ENCODE results near the gene PLEKHA6. TPM values are rescaled to one million over a fixed set of nuclear protein-coding genes. Genes with fewer than 3 reads are reported as not detected.
A peak's percentile ranks its signal among the peaks of the same experiment; 100 is the strongest.

The PLEKHA6 gene
- total and polyA plus RNA-seq, 2 of the 4 experiments (the other 2 are of a cell fraction) = 8.2 to 19.9 TPM

DNA sequence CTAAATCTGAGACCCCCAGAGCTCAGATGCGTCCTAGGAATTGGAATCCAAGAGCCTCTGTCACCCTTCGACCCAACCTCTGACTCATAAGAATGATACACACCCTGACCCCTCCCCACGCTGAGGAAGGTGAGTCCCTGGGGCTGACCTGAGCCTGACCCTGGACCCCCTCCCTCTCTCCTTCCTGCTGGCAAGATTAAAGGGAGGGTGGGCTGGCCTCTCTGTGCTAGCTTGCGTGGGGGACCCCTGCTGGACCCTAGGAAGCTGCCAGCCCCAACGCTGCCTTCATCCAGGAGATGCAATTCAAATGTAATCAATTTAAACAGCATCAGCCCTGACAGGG lies 627 bp downstream of the PLEKHA6 start:
- H3K4me2 ChIP-seq (ENCODE audit: low read depth, low read length) = peak overlapping the region; percentile 8; the same call in 1 of the 2 replicates
- no peaks in the 10 kb centered on the region for H3K27me3 ChIP-seq (ENCODE audit: control insufficient read depth, insufficient read depth, low read length)
- H2BK5ac ChIP-seq (ENCODE audit: low read depth, low read length, poor library complexity, severe bottlenecking) = no peak overlapping the region
- H4K5ac ChIP-seq (ENCODE audit: low read depth, low read length) = peak overlapping the region; percentile 43; the same call in 1 of the 2 replicates
- peak overlapping the region; percentile 36; the same call in 1 of the 3 replicates for H2BK15ac ChIP-seq (ENCODE audit: low read depth, low read length)
- in situ Hi-C loops (cut with MboI; ENCODE audit: low sequenced_read_pairs) = no loop called here
- H2AK5ac ChIP-seq (ENCODE audit: low read depth, low read length) = peak overlapping the region; percentile 57; the same call in 1 of the 2 replicates
- H4K8ac ChIP-seq (ENCODE audit: low read depth in 2 of 2, low read length in 2 of 2) = peak overlapping the region; percentile 30 to 50; a peak in 3 of 4 replicates
- no peaks in the 10 kb centered on the region for H3K9me3 ChIP-seq (ENCODE audit: control insufficient read depth, insufficient read depth, low read length)
- no peak overlapping the region for H3K23ac ChIP-seq (ENCODE audit: low read depth, low read length)
- no peaks in the 10 kb centered on the region for H3K9me1 ChIP-seq (ENCODE audit: insufficient read depth, low read length)
- H3K4ac ChIP-seq (ENCODE audit: low read depth, low read length) = peak overlapping the region; percentile 64
- peak overlapping the region; percentile 67 for H2AK9ac ChIP-seq (replicated peaks; ENCODE audit: low read depth, low read length, poor library complexity)
- H3K4me1 ChIP-seq (ENCODE audit: control insufficient read depth, insufficient read depth, low read length) = peaks cover 18% of the 10 kb centered on the region
- dilution Hi-C loops (cut with HindIII; ENCODE audit: low sequenced_read_pairs, unreplicated experiment) = no loop called here
- H3K56ac ChIP-seq (ENCODE audit: extremely low read depth, insufficient read depth, low read length) = no peak overlapping the region; the same call in 1 of the 2 replicates
- no peak overlapping the region for H3K4me3 ChIP-seq (ENCODE audit: insufficient read depth, low read depth, low read length)
- no TSS peak for BruUV-seq (replicated peaks)
- H3K18ac ChIP-seq (ENCODE audit: low read depth, low read length) = peak overlapping the region; percentile 20
- H3K14ac ChIP-seq (replicated peaks; ENCODE audit: low read depth, low read length) = no peak overlapping the region
- peak overlapping the region; percentile 15 for H3K9ac ChIP-seq (ENCODE audit: low read depth, low read length)
- intact Hi-C loops (cut with micrococcal nuclease) = loop anchor here (10.0 kb wide), 1 partner anchor 64 kb away; no protein-coding TSS in a partner anchor
- H2BK20ac ChIP-seq (ENCODE audit: low read depth, low read length) = peak overlapping the region; percentile 69
- peak overlapping the region; percentile 9 for H2AFZ ChIP-seq (replicated peaks; ENCODE audit: low read length, poor library complexity)
- H3K79me1 ChIP-seq (ENCODE audit: low read depth in 1 of 2, low read length in 2 of 2) = no peaks in the 10 kb centered on the region
- TF ChIP-seq, protein P1, sequence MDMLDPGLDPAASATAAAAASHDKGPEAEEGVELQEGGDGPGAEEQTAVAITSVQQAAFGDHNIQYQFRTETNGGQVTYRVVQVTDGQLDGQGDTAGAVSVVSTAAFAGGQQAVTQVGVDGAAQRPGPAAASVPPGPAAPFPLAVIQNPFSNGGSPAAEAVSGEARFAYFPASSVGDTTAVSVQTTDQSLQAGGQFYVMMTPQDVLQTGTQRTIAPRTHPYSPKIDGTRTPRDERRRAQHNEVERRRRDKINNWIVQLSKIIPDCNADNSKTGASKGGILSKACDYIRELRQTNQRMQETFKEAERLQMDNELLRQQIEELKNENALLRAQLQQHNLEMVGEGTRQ (IDR thresholded peaks at IDR 0.05; ENCODE audit: low read depth, low read length) = no peak
- TF ChIP-seq MAFK (IDR thresholded peaks at IDR 0.05; ENCODE audit: low read depth, low read length) (no peak), CHD1 (IDR thresholded peaks at IDR 0.05; ENCODE audit: low read depth, low read length) (no peak), CEBPB (IDR thresholded peaks at IDR 0.05; ENCODE audit: low read depth, low read length) (no peak)
- no peaks in the 10 kb centered on the region for H3K36me3 ChIP-seq (ENCODE audit: control insufficient read depth, insufficient read depth, low read length)
- ChIA-PET POLR2A (ENCODE audit: unreplicated experiment) (no interaction called here), CTCF (interaction anchor here (0.6 to 2.6 kb wide), 10 partner anchors 16 to 167 kb away, joined by 3 to 23 read pairs (median 5); no protein-coding TSS in a partner anchor)
- H4K91ac ChIP-seq (ENCODE audit: insufficient read depth, low read depth, low read length) = peak overlapping the region; percentile 32
- DNase-seq (no peak), ATAC-seq (ENCODE audit: low read depth) (no peak)
- no peak overlapping the region for H3K27ac ChIP-seq (ENCODE audit: insufficient read depth, low read length)
- no CpG with 5 or more reads among the region's 5 CpGs for WGBS, 2 experiments (ENCODE audit: extremely low coverage in 2 of 2, insufficient read length in 1 of 2)
- H2BK120ac ChIP-seq (ENCODE audit: low read depth, low read length) = peak overlapping the region; percentile 69
- H4K20me1 ChIP-seq (ENCODE audit: insufficient read depth, low read length) = no peaks in the 10 kb centered on the region

Data from IMR-90 (cell line).